Ascending aorta (tissue), 2 donors: ENCODE measurements around the gene SPDEF. TPM values are rescaled to one million over a fixed set of nuclear protein-coding genes. Genes with fewer than 3 reads are reported as not detected.

Experiments
- DNase-seq, 2 donors: peaks; one replicate each; pipeline ENCODE4 v3.0.0-alpha.2; 2019; ENCODE audit warnings: low spot score in 2 of 2
- H3K27ac ChIP-seq, 2 donors: fragments of 200-600 bp; sonication (generic); one replicate each; pipeline ENCODE4 v1.5.1; 2016 to 2017; ENCODE audit warnings: mild to moderate bottlenecking in 1 of 2
- H3K27me3 ChIP-seq: fragments of 200-600 bp; sonication (generic); one replicate; pipeline ENCODE4 v1.5.1; 2017
- H3K36me3 ChIP-seq, 2 donors: fragments of 200-600 bp; sonication (generic); one replicate each; pipeline ENCODE4 v1.5.1; 2016
- H3K4me1 ChIP-seq, 2 donors: fragments of 200-600 bp; sonication (generic); one replicate each; pipeline ENCODE4 v1.5.1; 2016 to 2017; ENCODE audit warnings: mild to moderate bottlenecking in 1 of 2
- H3K4me3 ChIP-seq, 2 donors: fragments of 200-600 bp; sonication (generic); one replicate each; pipeline ENCODE4 v1.5.1; 2016 to 2017; ENCODE audit warnings: mild to moderate bottlenecking in 1 of 2
- H3K9me3 ChIP-seq, 2 donors: fragments of 200-600 bp; sonication (generic); one replicate each; pipeline ENCODE4 v1.5.1; 2016
- CTCF ChIP-seq, 3 experiments: fragments of 200-600 bp in 2 of 3; fragments of 450-650 bp in 1 of 3; sonication (generic) in 2 of 3; IDR thresholded peaks; one replicate each; pipeline ENCODE4 v1.5.1; 2016 to 2019; ENCODE audit warnings: antibody characterized with exemption in 3 of 3, mild to moderate bottlenecking in 1 of 3, moderate library complexity in 1 of 3
- intact Hi-C: fragments of 100-400 bp; cut with DNase I; formaldehyde crosslinking; loops from one replicate; pipeline ENCODE4 v1.15.1; 2023
- total RNA-seq: library from RNA; depleted of rRNA; stranded (reverse); fragments of >200 nt; gene quantifications from one replicate; pipeline ENCODE4 v1.1.0, GENCODE V29; 2016

Gene SPDEF
- total RNA-seq, 1 donor from 2014 or later: not detected

- no peaks in the 10 kb centered on the region for H3K4me1 ChIP-seq
- no peaks in the 10 kb centered on the region for H3K36me3 ChIP-seq
- no peak for DNase-seq
- intact Hi-C loops: no loop called here
- TF ChIP-seq CTCF (IDR thresholded peaks at IDR 0.05): no peak
- H3K9me3 ChIP-seq: no peaks in the 10 kb centered on the region
- H3K27ac ChIP-seq: no peak overlapping the region
- H3K4me3 ChIP-seq: no peak overlapping the region
- no peaks in the 10 kb centered on the region for H3K27me3 ChIP-seq
Observed at GRCh38 chr6:34540841-34541240, 15.3 kb downstream of the SPDEF start.

- no peak overlapping the region for H3K27ac ChIP-seq
- TF ChIP-seq CTCF (IDR thresholded peaks at IDR 0.05): no peak
- no peaks in the 10 kb centered on the region for H3K27me3 ChIP-seq
- DNase-seq: no peak
- H3K9me3 ChIP-seq: no peaks in the 10 kb centered on the region
- no peak overlapping the region for H3K4me3 ChIP-seq
- no peaks in the 10 kb centered on the region for H3K4me1 ChIP-seq
- H3K36me3 ChIP-seq: no peaks in the 10 kb centered on the region
- intact Hi-C loops: no loop called here
Observed at GRCh38 chr6:34540222-34540621, 15.9 kb downstream of the SPDEF start.

DNA sequence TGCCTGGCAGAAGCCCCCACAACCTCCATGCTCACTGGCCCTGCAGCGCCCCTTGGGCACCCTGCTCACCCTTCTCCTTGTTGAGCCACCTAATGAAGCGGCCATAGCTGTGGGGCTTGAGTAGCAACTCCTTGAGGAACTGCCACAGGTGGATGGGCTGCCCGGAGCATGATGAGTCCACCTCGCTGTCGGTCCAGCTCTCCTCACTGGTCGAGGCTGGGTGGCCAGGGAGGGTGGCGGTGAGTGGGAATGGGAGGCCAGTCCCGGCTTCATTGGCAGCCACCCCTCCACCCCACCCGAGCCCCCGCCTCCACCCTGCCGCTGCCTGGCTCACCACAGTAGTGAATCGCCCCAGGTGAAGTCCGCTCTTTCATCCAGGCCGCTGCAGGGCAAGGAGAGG lies 16.9 kb downstream of the SPDEF start:
- no peaks in the 10 kb centered on the region for H3K9me3 ChIP-seq
- H3K27ac ChIP-seq: no peak overlapping the region
- H3K4me3 ChIP-seq: no peak overlapping the region
- DNase-seq: no peak
- no peaks in the 10 kb centered on the region for H3K36me3 ChIP-seq
- H3K27me3 ChIP-seq: no peaks in the 10 kb centered on the region
- no peak for TF ChIP-seq CTCF (IDR thresholded peaks at IDR 0.05)
- no peaks in the 10 kb centered on the region for H3K4me1 ChIP-seq
- intact Hi-C loops: no loop called here

- TF ChIP-seq CTCF (IDR thresholded peaks at IDR 0.05): no peak
- H3K27ac ChIP-seq: no peak overlapping the region
- intact Hi-C loops: no loop called here
- H3K27me3 ChIP-seq: no peaks in the 10 kb centered on the region
- H3K4me1 ChIP-seq: no peaks in the 10 kb centered on the region
- H3K9me3 ChIP-seq: no peaks in the 10 kb centered on the region
- DNase-seq: no peak
- no peaks in the 10 kb centered on the region for H3K36me3 ChIP-seq
- no peak overlapping the region for H3K4me3 ChIP-seq
Observed at GRCh38 chr6:34538581-34538980, 17.5 kb downstream of the SPDEF start.

DNA sequence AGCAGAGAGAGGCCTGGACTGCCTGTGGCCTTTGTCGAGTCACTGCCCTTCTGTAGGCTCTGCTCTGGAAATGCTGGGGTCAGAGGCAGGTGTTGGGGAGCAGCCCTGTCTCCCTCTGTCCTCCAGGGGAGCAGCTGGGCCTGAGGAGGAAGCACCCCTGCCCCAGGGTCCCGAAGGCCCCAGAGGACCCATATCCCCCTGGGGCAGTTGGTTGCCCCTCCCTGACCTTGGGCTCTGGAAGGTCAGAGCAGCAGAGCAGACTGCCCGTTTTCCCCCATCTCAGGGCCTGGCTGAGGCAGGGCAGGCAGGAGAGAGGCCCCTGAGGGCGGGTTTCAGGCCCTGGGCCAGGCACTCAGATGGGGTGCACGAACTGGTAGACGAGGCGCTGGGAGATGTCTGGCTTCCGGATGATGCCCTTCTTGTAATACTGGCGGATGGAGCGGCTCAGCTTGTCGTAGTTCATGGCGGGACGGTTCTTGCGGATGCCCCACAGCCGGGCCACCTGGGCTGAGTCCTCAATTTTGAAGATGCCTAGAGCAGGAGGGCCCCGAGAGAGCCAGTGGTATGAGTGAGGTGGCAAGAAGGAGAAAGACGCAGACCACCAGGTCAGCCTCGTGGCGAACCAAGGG lies 18.1 kb downstream of the SPDEF start:
- Histone ChIP-seq H3K4me3 (no peak overlapping the region), H3K4me1 (no peaks in the 10 kb centered on the region), H3K36me3 (no peaks in the 10 kb centered on the region), H3K9me3 (no peaks in the 10 kb centered on the region), H3K27ac (no peak overlapping the region), H3K27me3 (no peaks in the 10 kb centered on the region)
- intact Hi-C loops: no loop called here
- no peak for TF ChIP-seq CTCF (IDR thresholded peaks at IDR 0.05)
- no peak for DNase-seq
